Type B pancreatic cell (in vitro differentiated cells): ENCODE data around the gene IL11. TPM values are rescaled to one million over a fixed set of nuclear protein-coding genes. Genes with fewer than 3 reads are reported as not detected.

ENCODE experiments used
- DNase-seq: peaks from one replicate; pipeline ENCODE4 v3.0.0; 2021; ENCODE audit warnings: mixed read lengths; ENCODE audit not compliant: unreplicated experiment; ENCODE audit errors: extremely low spot score
- H3K27ac Mint-ChIP-seq: 2 replicates; pipeline ENCODE4 v1.8.0; 2021; ENCODE audit warnings: mild to moderate bottlenecking, mixed read lengths
- H3K27me3 Mint-ChIP-seq: 2 replicates; pipeline ENCODE4 v1.8.0; 2021; ENCODE audit warnings: mixed read lengths
- H3K36me3 Mint-ChIP-seq: 2 replicates; pipeline ENCODE4 v1.8.0; 2021; ENCODE audit warnings: mixed read lengths
- H3K4me1 Mint-ChIP-seq: one replicate; pipeline ENCODE4 v1.8.0; 2021; ENCODE audit warnings: mixed read lengths; ENCODE audit not compliant: unreplicated experiment
- H3K4me3 Mint-ChIP-seq: 2 replicates; pipeline ENCODE4 v1.8.0; 2021; ENCODE audit warnings: mild to moderate bottlenecking, mixed read lengths
- H3K9me3 Mint-ChIP-seq: 2 replicates; pipeline ENCODE4 v1.8.0; 2021; ENCODE audit warnings: mixed read lengths
- total RNA-seq: library from RNA; stranded (reverse); gene quantifications from 2 replicates; pipeline ENCODE4 v1.2.1, GENCODE V29; 2021; ENCODE audit warnings: low replicate concordance
- TF ChIP-seq, protein P1 (sequence below): fragments of 200-600 bp; sonication (generic); conservative IDR thresholded peaks from 2 replicates; pipeline ENCODE4 v1.5.0; 2021; ENCODE audit warnings: antibody characterized with exemption, mild to moderate bottlenecking

The IL11 gene
- total RNA-seq, 1 donor from 2014 or later = 0.46 TPM

DNA sequence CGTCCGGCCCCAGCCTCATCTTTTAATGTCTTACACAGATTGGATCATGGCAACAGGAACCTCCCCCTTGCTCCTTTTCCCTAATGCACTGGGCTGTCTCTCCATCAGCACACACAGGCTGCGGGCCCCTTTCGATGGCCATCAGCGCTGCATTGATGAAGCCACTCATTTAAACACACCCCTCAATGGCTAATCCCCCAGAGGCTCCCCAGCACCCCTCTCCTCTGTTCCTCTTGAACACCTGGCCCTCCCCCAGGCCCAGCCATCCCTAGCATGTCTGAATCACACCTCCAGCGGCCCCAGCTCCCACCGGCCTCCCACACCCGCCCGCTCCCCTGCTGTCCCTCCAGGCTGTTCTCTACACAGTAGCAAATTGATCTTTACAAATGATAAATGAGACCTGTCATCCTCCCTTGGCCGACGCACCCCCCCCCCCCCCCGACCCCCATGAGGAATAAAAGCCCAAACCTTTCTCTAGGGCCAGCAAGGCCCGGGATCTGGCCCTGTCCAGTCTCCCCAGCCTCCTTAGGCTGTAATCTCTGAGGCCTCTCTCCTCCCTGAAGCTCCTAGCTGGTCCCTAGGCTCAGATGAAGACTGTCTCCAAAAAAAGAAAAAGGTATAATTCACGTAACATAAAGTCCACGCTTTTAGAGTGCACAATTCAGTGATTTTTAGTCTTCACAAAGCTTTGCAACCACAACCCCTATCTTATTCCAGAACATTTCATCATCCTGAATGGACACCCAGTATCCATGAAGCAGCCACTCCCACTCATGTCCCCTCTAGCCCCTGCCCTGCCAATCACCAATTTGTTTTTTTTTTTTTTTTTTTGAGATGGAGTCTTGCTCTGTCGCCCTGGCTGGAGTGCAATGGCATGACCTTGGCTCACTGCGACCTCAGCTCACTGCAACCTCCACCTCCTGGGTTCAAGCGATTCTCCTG lies 22.8 kb upstream of the IL11 start:
- Mint-ChIP-seq H3K9me3 (no peaks in the 10 kb centered on the region), H3K27ac (peak overlapping the region; percentile 48), H3K4me1 (peaks cover 22% of the 10 kb centered on the region), H3K27me3 (no peaks in the 10 kb centered on the region), H3K4me3 (no peak overlapping the region), H3K36me3 (peaks cover 3% of the 10 kb centered on the region)
- no peak for DNase-seq
- TF ChIP-seq, protein P1, sequence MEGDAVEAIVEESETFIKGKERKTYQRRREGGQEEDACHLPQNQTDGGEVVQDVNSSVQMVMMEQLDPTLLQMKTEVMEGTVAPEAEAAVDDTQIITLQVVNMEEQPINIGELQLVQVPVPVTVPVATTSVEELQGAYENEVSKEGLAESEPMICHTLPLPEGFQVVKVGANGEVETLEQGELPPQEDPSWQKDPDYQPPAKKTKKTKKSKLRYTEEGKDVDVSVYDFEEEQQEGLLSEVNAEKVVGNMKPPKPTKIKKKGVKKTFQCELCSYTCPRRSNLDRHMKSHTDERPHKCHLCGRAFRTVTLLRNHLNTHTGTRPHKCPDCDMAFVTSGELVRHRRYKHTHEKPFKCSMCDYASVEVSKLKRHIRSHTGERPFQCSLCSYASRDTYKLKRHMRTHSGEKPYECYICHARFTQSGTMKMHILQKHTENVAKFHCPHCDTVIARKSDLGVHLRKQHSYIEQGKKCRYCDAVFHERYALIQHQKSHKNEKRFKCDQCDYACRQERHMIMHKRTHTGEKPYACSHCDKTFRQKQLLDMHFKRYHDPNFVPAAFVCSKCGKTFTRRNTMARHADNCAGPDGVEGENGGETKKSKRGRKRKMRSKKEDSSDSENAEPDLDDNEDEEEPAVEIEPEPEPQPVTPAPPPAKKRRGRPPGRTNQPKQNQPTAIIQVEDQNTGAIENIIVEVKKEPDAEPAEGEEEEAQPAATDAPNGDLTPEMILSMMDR = no peak

GRCh38 chr19:55391702-55392615 lies 21.7 kb upstream of the IL11 start:
- H3K36me3 Mint-ChIP-seq = peaks cover 3% of the 10 kb centered on the region
- H3K9me3 Mint-ChIP-seq = no peaks in the 10 kb centered on the region
- H3K4me1 Mint-ChIP-seq = peaks cover 28% of the 10 kb centered on the region
- H3K27me3 Mint-ChIP-seq = no peaks in the 10 kb centered on the region
- DNase-seq = no peak
- peak overlapping the region; percentile 17 for H3K4me3 Mint-ChIP-seq
- H3K27ac Mint-ChIP-seq = no peak overlapping the region
- TF ChIP-seq, protein P1 = no peak

DNA sequence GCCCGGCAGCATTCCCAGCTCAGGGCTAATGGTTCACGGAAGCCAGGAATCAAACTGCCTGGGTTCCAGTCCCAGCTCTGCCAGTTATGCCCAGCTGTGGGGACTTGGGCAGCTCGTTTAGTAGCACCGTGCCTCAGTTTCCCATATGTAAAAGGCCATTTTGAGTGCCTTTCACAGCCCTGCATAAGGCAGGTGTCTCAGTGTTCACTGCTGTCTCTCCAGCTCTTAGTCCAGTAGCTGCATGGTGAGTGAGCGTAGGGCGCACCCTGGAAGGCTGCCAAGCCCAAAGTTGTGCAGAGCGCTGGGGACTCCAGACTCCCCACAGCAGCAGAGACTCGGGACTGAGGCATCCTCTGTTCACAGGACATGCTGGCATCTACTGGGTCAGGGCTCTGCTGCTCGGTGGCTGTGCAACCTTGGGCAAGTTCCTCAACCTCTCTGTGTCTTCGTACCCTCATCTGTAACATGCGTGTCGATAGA lies 21.0 kb upstream of the IL11 start:
- no peaks in the 10 kb centered on the region for H3K9me3 Mint-ChIP-seq
- peaks cover 9% of the 10 kb centered on the region for H3K36me3 Mint-ChIP-seq
- peaks cover 36% of the 10 kb centered on the region for H3K4me1 Mint-ChIP-seq
- no peak for DNase-seq
- H3K4me3 Mint-ChIP-seq = no peak overlapping the region
- no peaks in the 10 kb centered on the region for H3K27me3 Mint-ChIP-seq
- TF ChIP-seq, protein P1 = no peak
- H3K27ac Mint-ChIP-seq = no peak overlapping the region

DNA sequence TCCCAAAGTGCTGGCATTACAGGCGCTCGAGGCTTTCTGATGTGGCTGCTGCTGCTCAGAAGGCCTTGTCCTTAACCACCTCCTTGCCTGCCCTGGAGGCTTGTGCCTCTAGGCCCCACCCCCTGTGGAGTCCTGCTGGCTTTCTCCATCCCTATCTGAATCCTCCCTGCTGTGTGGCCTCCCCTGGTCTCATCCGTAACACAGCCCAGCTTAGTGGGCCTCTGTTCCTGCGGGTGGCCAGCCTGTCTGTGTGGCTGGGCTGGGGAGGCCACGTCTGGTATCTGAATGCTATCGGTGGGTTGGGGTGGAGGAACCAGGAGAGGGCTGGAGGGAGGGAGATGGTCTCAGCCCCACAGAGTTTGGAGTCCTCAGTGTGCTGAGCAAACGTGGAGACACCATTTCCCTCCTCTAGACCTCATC lies 20.2 kb upstream of the IL11 start:
- Mint-ChIP-seq H3K36me3 (peaks cover 13% of the 10 kb centered on the region), H3K27me3 (no peaks in the 10 kb centered on the region), H3K27ac (no peak overlapping the region), H3K4me3 (peak overlapping the region; percentile 20), H3K4me1 (peaks cover 40% of the 10 kb centered on the region), H3K9me3 (no peaks in the 10 kb centered on the region)
- TF ChIP-seq, protein P1 = no peak
- DNase-seq = no peak
